NCI-H524 treated with DMSO at 0.1 percent for 48 hours (cell line): ENCODE measurements around the gene TANC1.
"Not testable (repeated sequence)": the region's sequence is repeated elsewhere in the genome, so short reads cannot be mapped to it uniquely, and the experiment has no call there.

Experiments
- DNase-seq: peaks from one replicate; lab custom pipeline; 2025; lab: John Stamatoyannopoulos, UW

TANC1 gene

DNA sequence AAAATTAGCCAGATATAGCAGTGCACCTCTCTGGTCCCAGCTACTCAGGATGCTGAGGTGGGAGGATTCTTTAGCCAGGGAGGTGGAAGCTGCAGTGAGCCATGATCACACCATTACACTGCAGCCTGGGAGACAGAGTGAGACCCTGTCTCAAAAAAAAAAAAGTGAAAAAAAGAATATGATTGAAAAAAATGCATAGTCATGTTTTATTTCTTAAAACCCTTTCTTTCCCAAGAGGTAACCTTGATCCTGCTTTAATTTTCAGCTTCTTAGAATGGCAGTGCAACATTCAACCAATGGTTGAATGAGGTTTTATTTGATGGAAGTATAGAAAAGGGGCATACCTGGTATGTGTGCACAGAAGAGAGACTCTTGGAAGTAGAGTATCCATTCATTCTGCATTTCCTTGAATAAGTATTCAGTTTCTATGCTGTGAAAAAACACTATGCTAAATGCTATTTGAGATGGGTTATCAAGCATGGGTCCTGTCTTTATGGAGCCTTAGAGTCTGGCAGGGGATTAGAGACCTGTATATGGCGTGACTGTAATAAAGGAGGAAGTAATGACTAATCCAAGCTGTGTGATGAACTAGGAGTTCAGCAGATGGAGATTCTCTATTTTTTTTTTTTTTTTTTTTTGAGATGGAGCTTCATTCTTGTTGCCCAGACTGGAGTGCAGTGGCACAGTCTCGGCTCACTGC is 171.8 kb downstream of the TANC1 start:
- DNase-seq, result no peak

DNA sequence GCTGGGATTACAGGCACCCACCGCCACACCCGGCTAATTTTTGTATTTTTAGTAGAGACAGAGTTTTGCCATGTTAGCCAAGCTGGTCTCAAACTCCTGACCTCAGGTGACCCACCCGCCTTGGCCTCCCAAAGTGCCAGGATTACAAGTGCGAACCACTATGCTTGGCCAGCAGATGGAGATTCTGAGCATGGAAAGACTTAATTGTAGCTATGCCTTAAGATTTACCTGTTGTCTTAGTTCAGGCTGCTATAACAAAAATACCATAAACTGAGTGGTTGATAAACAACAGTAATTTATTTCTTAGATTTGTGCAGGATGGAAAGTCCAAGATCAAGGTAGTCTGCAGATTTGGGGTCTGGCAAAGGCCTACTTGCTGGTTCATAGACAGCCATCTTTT is 172.4 kb downstream of the TANC1 start:
- not testable (repeated sequence) for DNase-seq

DNA sequence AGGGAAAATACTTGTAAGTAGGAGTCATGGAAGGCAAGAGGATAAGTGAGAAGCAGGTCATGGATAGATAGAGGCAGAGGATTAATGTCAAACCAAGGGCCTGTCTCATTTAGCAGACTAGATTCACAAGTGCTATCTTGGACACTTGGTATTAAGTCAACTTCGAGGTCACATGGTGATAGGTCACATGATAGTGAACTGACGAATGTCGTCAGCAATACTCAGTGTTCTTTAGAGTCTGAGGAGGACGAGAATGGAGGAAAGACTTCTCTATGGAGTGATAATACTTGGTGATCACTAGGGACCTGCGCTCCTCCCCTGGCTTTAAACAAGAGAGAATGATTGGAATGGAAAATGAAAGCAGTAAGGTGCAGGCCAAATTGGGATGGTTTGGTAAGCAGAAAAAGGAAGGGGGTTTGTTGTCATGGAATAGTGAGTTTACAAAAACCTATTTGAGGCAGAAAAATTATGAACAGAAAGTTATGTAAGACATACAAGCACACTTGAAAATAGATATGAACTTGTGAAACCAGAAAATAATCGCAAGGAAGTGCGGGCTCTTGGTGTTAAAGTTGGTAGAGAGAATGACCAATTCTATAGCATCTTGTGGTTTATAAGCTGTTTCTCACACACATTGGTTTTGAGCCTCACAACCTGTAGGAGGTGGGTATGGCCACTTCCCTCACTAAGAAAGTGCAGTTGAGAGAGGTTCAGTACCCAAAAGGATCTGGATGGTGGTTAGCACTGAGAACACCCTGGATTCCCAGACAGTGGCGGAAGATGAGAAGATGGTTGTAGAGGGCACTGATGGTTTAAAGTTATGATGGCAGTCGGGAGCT is 176.6 kb downstream of the TANC1 start:
- DNase-seq, result no peak

DNA sequence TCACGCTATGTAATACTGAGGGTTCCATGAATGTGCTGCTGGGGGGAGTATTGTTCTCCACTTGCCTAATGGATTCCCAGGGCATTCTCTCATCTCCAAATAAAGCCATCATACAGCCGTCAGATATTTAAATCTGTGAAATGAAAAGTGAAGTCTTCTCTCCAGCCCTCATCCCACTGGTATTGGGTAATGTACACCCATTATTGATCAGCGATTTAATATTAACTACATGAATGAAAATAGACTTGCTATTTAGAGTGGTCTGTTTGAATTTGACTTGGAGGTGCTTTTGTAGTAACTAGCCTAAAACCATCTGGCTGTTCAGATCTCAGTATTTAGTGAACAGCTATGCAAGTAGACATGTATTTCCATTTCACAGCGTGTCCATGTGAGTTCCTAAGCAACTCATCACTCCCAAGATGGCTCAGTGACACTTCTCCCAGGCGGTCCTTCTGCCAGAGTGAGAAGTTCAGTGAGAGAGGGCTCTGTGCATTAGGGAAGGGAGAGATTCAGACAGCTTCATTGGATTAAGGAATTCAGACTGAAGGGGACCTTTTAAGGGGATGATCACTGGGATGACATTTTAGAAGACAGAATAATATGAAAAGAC is 177.4 kb downstream of the TANC1 start:
- no peak for DNase-seq

DNA sequence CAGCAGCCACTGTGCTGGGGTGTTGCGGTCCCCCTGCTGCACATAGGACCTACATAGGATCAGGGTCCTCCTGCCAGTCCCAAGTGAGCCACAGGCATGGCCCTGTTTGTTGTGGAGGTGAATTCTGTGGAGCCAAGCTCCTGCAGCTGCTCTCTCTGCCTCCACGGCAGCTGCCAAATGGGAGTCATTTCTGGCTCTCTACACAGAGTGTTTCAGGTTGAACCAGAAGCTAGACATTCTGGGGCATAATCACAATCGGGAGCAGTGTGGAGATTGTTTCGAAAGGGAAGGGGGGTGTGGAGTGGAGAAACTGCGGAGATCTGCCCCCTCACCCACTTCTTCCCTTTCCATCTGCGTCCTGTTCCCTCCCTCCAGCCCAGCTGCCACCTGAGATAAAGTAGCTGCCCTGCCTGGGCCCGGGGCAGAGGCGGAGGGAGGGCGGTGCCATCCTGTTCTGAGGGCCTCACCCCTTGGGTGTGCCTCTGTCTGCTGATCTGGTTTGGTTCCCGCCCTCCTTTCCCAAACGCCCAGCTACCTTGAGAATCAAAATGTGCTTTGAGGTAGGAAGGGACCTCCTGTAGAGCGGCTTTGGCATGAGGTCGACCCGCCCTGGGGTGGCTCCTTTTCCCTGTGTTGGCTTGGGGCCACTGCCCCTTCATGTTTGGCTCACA is 178.7 kb downstream of the TANC1 start:
- peak; percentile 30 for DNase-seq

DNA sequence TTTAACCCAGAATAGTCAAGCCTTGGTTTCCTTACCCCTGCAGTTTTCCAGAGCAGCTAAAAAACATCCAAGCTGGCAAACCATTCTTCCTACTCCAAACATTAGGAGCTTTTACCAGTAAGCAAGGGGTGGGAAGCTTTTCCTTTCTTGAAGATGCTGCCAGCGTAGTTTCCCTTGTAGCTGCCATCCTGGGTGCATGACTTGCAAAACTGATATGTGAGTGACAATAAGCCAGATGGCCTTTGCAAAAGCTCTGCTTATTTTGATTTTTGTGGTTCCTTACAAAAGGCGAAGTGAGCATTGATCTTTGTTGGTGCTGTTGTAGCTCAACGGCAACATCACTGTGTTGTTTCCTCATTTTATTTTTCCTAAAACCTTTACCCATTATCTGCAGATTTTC is 179.2 kb downstream of the TANC1 start:
- no peak for DNase-seq

DNA sequence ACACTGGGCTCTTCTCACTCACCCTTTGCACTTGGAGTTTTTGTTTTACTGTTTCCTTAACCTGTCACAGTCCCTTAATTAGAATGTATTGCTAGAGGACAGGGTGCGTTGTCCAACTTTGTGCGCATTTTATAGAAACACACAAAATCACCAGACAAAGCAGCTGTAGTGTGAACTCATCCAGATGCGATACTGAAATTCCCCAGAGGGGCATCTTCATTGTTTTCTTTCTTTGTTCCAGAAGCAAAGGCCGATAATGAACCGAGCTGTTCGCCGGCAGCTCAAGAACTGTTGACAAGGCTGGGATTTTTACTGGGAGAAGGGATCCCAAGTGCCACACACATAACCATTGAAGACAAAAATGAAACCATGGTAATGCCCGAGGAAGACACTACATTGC is 180.5 kb downstream of the TANC1 start:
- DNase-seq, result no peak

DNA sequence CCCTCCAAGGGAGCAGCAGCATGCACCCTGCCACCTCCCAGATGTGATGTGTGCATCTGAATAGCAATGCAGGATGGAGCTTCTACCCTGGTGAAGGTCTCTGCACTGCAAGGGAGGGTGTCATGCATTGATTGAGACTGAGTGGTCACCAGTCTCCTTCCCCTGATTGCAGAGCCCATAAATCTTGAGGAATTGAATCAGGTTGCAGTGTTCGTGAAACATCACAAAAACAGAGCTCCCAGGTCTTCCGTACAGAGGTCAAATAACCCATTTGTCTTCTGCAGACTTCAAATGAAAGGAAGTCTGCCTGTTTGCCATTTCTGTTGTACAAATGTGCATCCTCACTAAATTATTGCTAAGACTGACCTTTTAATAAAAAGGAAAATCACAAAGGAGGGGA is 181.3 kb downstream of the TANC1 start:
- no peak for DNase-seq

DNA sequence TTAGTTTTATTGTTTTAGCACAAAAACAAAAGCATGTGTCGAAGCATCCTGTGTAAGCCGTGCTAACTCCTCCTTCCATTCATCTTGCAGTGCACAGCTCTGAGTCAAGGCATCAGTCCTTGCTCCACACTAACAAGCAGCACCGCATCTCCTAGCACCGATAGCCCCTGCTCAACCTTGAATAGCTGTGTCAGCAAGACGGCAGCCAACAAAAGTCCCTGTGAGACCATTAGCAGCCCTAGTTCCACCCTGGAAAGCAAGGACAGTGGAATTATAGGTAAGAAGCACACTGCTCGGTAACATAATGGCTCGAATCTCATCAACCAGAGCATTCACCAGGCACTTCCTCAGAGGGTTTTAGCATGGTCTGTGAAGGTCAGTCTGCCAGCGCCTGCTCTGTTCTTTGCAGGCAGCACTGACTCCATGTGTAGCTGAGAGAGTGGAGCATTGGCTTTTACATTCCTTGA is 181.9 kb downstream of the TANC1 start:
- DNase-seq, result no peak

DNA sequence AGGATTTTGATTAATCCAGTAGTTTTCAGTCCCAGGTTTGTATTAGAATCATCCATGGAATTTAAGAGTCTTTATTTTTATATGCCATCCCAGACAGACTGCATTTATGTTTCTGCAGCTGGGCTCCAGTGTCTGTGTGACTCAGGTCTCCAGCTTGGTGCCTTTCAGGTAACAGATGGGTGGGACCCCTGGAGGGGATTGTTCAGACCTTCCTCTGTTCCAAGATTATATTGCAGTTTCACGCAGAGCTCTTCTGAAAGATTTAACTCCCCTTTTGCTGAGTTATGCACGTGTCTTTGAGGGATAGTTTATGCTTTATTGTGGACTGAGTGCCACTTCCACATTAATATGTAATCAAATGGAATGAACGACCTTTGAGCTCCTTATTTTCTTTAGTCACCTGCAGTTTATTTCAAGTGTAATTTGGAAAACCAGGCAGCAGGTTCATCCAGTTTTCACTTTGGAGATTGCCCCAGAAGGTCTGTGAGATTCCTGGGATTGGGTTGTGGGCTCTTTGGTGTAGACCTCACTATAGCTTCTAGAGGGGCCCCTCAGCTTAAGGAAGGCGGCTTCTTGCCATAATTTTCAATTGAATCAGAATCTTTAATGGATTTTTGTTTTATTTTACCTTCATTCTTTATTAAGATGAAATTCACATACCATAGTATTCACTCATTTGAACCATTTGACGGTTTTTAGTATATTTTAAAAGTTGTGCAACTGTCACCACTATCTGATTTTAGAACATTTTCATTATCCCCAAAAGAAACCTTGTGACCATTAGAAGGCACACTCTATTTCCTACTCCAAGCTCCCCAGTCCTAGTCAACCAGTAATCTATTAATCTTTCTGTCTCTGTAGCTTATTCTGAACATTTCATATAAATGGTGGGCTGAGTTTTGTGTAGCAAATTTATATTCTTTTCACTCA is 183.0 kb downstream of the TANC1 start:
- DNase-seq, result no peak

DNA sequence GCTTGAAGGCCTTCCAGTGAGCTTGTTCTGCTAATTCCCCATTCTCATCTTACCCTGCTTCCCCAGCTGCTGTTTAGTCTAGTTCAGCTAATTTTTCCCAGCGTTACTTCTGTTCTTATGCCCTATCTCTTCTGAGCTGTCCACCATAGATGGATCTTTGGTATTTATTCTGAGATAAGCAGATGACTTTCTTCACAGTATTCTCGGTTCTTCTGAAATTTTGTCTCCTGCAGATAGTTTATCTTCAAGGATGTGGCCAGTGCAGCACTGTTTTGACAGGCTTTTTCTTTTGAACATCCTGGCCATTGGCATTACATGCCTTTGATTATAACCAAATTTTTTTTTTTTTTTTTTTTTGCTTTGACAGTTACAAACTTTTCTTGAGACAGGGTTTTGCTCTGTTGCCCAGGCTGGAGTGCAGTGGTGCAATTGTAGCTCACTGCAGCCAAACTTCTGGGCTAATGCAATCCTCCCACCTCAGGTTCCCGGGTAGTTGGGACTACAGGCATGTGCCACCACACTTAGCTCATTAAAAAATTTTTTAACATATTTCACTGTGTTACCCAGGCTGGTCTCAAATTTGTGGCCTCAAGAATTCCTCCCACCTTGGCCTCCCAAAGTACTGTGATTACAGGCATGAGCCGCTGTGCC is 183.8 kb downstream of the TANC1 start:
- DNase-seq, result no peak

DNA sequence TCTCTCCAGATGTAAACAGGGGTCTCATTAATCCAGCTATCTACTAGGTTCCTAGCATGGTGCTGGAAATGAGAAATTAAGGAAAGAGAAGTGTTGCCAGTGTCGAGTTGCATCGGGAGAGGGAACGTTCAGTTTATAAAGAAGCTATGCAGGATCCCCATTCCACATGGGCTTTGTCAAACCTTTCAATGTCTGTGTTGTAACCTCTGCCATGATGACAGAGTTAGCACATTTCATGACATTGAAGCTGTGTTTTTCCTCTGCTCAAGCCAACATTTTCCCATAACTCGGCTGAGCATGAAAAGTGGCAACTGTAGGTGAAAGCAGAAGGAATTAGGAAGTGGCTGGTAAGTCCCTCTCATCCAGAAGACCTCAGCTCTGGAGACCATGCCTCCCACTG is 184.6 kb downstream of the TANC1 start:
- DNase-seq, result no peak

DNA sequence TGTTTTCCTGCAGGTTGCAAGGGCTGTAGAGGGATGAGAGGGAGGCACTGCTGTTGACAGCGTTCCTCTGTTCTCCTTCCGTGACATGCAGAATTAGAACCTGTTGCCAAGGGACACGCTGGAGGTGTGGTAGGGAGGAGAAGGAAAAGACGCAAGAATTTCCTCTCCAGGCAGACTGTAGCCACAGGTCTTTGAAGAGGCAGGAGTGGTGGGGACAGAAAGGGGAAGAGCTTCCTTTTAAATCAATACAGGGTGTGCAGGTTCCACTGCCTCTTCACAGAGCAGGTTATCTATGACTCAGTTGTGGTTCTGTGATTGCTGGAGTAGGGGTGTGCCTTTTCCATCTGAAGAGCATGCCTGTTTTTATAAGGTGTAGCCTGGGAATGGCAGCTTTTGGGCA is 185.0 kb downstream of the TANC1 start:
- no peak for DNase-seq

DNA sequence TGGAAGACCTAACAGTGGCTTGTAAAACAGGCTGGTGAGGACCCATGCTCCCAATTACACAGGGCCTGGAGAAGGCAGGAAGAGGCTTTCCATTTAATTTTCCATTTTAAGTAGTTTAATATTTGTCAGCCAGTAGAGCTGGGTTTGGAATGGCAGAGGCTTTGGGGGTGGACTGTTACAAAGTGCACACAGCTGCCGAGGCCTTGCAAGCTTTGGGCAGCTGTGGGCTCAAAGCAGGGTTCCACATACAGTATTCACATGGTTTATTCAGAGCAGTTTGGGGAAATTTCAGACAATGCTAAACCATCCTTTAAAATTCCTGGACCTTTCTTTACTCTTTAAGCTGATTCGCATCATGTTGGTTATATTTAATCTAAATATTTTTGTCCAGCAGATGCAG is 185.5 kb downstream of the TANC1 start:
- no peak for DNase-seq

DNA sequence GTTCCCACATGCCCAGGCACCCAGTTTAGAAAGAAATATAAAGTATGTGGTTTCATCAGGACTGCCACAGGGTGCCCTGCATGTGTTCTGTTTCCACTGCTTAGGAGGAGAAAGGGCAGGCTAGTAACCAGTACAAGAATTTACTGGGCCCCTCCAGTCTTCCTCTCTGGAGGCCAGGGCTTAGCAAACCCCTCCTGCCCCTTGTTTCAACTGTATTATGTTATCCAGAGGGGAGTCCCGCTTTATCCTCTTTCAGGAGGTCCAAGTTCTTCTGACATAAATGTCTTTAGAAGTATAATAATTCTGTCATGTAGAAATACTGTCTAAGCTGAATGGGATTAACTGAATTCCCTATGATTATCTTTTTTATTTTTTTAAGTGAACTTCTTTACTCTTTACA is 185.9 kb downstream of the TANC1 start:
- no peak for DNase-seq

DNA sequence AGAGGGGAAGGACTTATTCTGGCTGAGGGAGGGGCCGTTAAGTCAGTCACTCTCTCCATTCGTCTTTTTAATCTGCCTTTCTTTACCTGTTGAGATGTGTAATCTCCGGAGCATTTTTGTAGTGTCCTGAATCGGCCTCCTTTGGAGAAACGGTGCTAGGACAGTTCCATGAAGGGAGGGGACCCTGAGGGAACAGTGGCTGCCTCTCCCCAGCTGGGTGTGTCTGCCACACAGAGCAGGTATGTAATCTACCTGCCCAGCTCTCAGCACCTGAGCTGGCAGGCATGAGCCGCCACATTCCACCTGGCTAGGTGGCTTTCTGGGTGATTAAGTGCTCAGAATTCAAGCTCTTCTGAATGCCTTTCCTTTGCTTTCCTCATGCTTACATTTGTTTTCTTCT is 186.9 kb downstream of the TANC1 start:
- no peak for DNase-seq

DNA sequence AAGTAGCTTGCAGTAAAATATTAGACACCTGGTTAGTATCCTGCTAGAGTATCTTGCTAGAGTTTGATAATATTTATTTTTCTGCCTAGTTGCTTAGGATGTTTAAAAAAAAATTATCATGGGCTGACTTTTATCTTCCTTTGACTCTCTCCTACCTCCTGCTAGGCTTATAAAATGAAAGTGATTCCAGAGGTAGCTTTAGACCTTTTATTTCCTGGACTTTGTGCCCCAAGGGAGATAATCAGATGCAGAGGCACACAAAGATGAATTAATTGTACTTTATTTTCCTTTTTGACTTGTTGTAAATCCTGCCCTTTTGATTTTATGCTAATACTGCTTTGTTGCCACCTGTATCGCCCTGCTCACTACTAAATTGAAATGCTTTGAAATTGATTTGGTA is 187.4 kb downstream of the TANC1 start:
- no peak for DNase-seq

DNA sequence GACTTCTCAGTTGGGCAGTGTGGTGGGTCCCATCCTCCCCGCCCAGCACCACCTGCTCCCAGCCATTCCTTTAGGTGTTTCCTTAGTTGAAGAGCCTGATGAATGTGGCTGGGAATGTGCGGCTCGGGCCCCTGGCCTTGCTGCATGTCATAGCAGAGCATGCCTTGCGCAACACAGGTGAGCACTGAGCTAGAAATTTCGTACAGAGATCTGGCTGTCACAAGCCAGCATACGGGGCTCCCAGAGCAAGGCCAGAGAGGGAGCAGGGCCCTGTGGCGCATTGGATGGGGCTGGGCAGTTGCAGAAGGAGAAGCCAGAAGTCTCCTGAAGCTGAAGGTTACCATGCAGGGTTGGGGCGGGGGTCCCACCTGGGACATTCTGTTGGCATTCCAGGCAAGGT is 188.4 kb downstream of the TANC1 start:
- DNase-seq, result no peak

DNA sequence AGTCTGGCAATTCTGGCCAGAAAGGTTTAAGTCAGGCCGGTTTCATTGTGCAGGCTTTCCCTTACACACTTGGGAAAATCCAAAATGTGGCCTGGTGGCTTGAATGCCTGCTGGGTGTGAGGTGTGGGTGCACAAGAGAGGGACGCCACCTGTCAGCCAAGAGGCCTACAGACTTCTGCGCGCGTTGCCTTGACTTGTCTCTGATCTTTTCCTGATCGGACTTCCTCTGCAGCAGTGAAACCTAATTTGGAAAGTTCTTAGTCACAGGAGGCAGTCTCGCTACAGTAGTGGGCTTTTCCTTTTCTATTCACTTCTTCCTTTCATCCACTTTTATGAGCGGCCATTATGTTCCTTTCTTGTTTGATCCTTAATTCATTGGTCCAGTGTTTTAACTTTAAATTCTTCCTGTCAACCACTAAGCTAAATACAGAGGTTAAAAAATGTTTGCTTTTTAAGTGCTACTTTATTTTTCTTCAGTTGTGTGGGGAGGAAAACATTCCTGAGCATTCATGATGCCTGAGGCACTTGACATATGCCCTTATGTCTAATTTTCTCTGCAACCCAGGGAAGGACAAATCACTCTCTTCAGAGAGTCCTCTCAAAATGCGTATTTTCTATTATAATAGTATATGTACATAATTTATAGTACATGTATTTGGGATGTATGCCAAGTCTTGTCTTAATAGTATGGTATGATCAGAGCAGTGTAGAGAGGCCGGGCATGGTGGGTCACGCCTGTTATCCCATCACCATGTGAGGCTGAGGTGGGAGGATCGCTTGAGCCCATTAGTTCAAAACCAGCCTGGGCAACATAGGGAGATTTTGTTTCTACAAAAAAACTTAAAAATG is 189.1 kb downstream of the TANC1 start:
- DNase-seq, result no peak

DNA sequence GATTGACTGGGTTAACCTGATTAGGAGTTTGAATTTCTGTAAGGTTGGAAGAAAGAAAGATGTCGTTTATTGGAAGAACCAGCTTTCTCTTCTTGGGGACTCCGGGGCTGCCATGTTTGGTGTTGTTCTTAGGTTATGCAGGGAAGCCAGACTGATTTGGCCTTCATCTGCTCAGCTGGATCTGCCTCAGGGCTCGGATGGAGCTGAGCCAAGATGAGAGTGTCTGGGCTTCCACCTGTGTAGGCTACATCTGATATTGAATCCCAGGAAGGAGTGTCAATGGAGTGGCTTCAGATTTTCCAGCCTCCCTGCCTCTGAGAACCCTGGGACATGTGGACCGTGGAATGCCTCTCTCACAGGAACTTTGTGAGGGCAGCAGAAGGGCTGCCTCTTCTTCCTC is 192.0 kb downstream of the TANC1 start:
- no peak for DNase-seq
